Liver (tissue), 9 donors: Measurements from ENCODE around the gene GULP1. TPM values are rescaled to one million over a fixed set of nuclear protein-coding genes. Genes with fewer than 3 reads are reported as not detected.

Experiments
- DNase-seq: peaks from one replicate; pipeline ENCODE4 v3.0.0-alpha.2; 2017; ENCODE audit warnings: low spot score
- H3K27ac ChIP-seq, 2 donors: one replicate each; pipeline ENCODE4 v1.7.0; 2013; ENCODE audit warnings: inconsistent platforms in 2 of 2, low read length in 2 of 2, control low read depth in 1 of 2, low read depth in 1 of 2, mild to moderate bottlenecking in 1 of 2
- H3K27me3 ChIP-seq, 4 donors: one replicate each; pipeline versions ENCODE4 v1.6.1 to v1.7.0; 2013; ENCODE audit warnings: low read length in 3 of 4, inconsistent platforms in 1 of 4, mild to moderate bottlenecking in 1 of 4, moderate library complexity in 1 of 4; ENCODE audit not compliant: control insufficient read depth in 4 of 4, insufficient read depth in 4 of 4
- H3K36me3 ChIP-seq, 4 donors: one replicate each; pipeline versions ENCODE4 v1.6.1 to v1.7.0; 2013; ENCODE audit warnings: low read length in 3 of 4, mild to moderate bottlenecking in 3 of 4, low read depth in 1 of 4, moderate library complexity in 1 of 4; ENCODE audit not compliant: control insufficient read depth in 4 of 4, insufficient read depth in 3 of 4
- H3K4me1 ChIP-seq, 4 donors: one replicate each; pipeline versions ENCODE4 v1.6.1 to v1.7.0; 2013; ENCODE audit warnings: low read length in 3 of 4, mild to moderate bottlenecking in 3 of 4, moderate library complexity in 1 of 4; ENCODE audit not compliant: control insufficient read depth in 4 of 4, insufficient read depth in 4 of 4
- H3K4me3 ChIP-seq, 3 donors: one replicate each; pipeline versions ENCODE4 v1.6.1 to v1.7.0; 2013; ENCODE audit warnings: low read length in 3 of 3, control low read depth in 1 of 3, low read depth in 1 of 3, mild to moderate bottlenecking in 1 of 3
- H3K9ac ChIP-seq, 2 donors: one replicate each; pipeline ENCODE4 v1.7.0; 2013; ENCODE audit warnings: low read length in 2 of 2, mild to moderate bottlenecking in 2 of 2, moderate library complexity in 2 of 2, control low read depth in 1 of 2, low read depth in 1 of 2
- H3K9me3 ChIP-seq, 4 donors: one replicate each; pipeline versions ENCODE4 v1.6.1 to v1.7.0; 2013; ENCODE audit warnings: low read length in 3 of 4; ENCODE audit not compliant: control insufficient read depth in 4 of 4
- HNF4A ChIP-seq, 2 donors: conservative IDR thresholded peaks; 2 replicates each; pipeline ENCODE4 v1.6.1; 2016; ENCODE audit warnings: antibody characterized with exemption in 2 of 2, mild to moderate bottlenecking in 2 of 2
- HNF4G ChIP-seq: IDR thresholded peaks from 2 replicates; pipeline ENCODE4 v1.6.1; 2016; ENCODE audit warnings: antibody characterized with exemption
- JUND ChIP-seq, 2 donors: IDR thresholded peaks; 2 replicates each; pipeline ENCODE4 v1.6.1; 2016; ENCODE audit warnings: antibody characterized with exemption in 2 of 2
- RAD21 ChIP-seq, 2 donors: IDR thresholded peaks; 2 replicates each; pipeline ENCODE4 v1.6.1; 2016; ENCODE audit warnings: antibody characterized with exemption in 2 of 2, mild to moderate bottlenecking in 2 of 2
- TAF1 ChIP-seq: conservative IDR thresholded peaks from 2 replicates; pipeline ENCODE4 v1.6.1; 2016; ENCODE audit warnings: antibody characterized with exemption, mild to moderate bottlenecking
- WGBS: extraction: QIAGEN DNeasy Blood & Tissue Kit; methylation state at CpG from one replicate; pipeline ENCODE4 v1.1.7; 2013; 5-methylcytosine and 5-hydroxymethylcytosine counted together
- polyA plus RNA-seq, 2 donors: library from polyadenylated mRNA; stranded (reverse) in 1 of 2; unstranded in 1 of 2; fragments of 200-250 nt in 1 of 2; fragments of >200 nt in 1 of 2; fragmentation: Nextera tagmentation in 1 of 2; extraction: Ambion mirVana in 1 of 2; gene quantifications; one replicate each; pipeline versions ENCODE4 v1.2.1 to v1.2.3, GENCODE V29; 2013 to 2015
- total RNA-seq, 2 donors: library from RNA; depleted of rRNA; stranded (reverse); fragments of >200 nt; gene quantifications; one replicate each; pipeline ENCODE4 v1.2.3, GENCODE V29; 2014
- TF ChIP-seq, protein P1 (sequence below): fragments of 150-350 bp; IDR thresholded peaks from 2 replicates; pipeline ENCODE4 v1.5.1; 2017; ENCODE audit warnings: improper control_type of control experiment, low read depth, low read length; ENCODE audit not compliant: missing input control
- TF ChIP-seq, protein P2 (sequence below): IDR thresholded peaks from 2 replicates; pipeline ENCODE4 v1.6.1; 2016; ENCODE audit warnings: antibody characterized with exemption
- donor health status: healthy.
- donor health status: healthy.
- donor health status: healthy.
- donor health status: healthy.
- donor health status: healthy.

The GULP1 gene
- total and polyA plus RNA-seq, 4 donors, result 0.53 to 6.9 (median 0.89) TPM

DNA sequence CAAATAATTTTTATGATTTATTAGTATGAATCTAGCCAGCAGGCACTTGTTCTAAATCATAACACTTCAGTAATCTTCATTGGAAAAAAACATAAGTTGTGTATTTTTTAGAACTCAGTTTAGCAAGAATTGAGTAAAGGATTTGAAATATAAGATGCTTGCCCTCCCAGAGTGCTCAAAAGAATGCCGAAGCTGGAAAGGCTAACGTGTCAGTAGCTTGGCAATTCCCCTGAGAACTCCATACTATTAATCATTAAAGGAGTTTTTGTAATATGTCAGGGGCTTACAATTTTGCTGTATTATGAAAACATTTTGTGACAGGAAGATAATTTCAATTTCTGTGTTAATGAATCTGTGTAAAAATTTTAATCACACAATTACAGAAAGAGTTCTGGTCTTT is 122.7 kb downstream of the GULP1 start:
- no peak for DNase-seq
- no peak overlapping the region for H3K4me3 ChIP-seq
- 62% methylated on average over 2 of the region's 2 CpGs for WGBS

DNA sequence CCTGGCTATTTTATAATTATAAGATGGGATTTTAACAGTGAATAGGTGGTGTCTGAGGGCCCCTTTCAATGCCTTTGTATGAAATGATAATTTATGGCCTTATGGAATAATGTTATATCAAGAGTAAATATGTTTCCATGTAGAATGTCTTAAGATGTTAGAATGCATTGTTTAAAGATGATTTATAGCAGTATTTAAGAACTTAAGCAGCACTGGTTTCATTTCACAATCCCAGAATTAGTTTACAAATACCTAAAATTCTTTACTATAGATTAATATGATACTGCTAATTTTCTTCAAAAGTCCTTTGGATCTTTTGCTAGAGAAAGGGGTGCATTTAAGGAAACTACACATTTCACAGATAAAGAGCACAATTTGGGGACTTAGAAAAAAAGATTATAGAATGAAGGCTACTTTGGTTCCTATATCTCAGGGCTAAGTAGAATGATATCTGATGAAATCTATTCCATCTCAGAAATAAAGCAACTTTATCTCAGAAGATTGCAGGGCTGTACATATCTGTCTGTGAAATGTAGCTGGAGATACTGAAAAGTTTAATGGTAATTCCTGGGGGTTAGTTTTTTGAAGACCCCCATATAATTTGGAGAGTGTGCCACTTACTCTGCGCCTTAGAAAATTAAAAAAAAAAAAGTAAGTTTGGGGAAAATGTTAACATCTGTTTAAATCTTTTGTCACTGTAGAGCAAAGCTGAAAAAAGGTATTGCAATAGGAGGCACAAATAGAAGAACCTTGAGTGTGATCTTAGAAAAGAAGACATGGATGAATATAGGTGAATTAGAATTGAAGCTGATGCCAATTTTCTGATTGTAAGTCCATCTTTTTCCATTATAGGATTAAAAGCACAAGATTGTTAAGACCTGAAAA is 123.4 kb downstream of the GULP1 start:
- WGBS, result 97% methylated on average over 1 of the region's 1 CpG

More for the DNA sequence above, 122.7 kb downstream of the GULP1 start:
- Histone ChIP-seq H3K36me3 (no peaks in the 10 kb centered on the region), H3K27me3 (no peaks in the 10 kb centered on the region), H3K27ac (no peak overlapping the region), H3K9me3 (peaks cover 0 to 3% (median 1%) of the 10 kb centered on the region in 4 donors), H3K4me1 (peaks cover 0 to 3% (median 0%) of the 10 kb centered on the region in 4 donors), H3K9ac (no peak overlapping the region)
- TF ChIP-seq TAF1, result no peak
- TF ChIP-seq, protein P1, sequence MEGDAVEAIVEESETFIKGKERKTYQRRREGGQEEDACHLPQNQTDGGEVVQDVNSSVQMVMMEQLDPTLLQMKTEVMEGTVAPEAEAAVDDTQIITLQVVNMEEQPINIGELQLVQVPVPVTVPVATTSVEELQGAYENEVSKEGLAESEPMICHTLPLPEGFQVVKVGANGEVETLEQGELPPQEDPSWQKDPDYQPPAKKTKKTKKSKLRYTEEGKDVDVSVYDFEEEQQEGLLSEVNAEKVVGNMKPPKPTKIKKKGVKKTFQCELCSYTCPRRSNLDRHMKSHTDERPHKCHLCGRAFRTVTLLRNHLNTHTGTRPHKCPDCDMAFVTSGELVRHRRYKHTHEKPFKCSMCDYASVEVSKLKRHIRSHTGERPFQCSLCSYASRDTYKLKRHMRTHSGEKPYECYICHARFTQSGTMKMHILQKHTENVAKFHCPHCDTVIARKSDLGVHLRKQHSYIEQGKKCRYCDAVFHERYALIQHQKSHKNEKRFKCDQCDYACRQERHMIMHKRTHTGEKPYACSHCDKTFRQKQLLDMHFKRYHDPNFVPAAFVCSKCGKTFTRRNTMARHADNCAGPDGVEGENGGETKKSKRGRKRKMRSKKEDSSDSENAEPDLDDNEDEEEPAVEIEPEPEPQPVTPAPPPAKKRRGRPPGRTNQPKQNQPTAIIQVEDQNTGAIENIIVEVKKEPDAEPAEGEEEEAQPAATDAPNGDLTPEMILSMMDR, result no peak

DNA sequence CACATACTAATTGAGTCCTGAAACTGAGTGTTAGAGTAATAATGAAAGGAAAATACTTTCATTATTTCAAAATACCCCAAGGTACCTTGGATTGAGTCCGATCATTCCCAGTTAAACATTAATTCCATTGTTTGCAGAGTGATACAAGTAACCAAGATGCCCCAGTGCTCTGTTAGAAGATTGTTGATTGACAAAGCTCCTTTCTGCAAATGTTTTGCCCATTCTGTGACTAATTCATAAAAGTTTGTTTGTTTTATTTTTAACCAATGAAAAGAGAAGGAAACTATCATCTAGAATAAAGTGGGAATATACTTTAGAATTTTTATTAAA is 124.0 kb downstream of the GULP1 start:
- no peaks in the 10 kb centered on the region for H3K27me3 ChIP-seq
- TF ChIP-seq HNF4A (conservative IDR thresholded peaks at IDR 0.05), result peak; percentile 63 to 66
- no peak for TF ChIP-seq RAD21 (IDR thresholded peaks at IDR 0.05)
- no peak for TF ChIP-seq JUND (IDR thresholded peaks at IDR 0.05)
- peak; percentile 54 for TF ChIP-seq HNF4G
- TF ChIP-seq, protein P1, result no peak
- TF ChIP-seq, protein P2, sequence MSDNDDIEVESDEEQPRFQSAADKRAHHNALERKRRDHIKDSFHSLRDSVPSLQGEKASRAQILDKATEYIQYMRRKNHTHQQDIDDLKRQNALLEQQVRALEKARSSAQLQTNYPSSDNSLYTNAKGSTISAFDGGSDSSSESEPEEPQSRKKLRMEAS, result no peak
- H3K4me1 ChIP-seq, result peaks cover 0 to 3% (median 0%) of the 10 kb centered on the region in 4 donors
- H3K27ac ChIP-seq, result no peak overlapping the region
- no peak for DNase-seq
- 34% methylated on average over 1 of the region's 1 CpG for WGBS
- no peaks in the 10 kb centered on the region for H3K36me3 ChIP-seq
- H3K4me3 ChIP-seq, result no peak overlapping the region
- no peak overlapping the region for H3K9ac ChIP-seq
- peaks cover 0 to 5% (median 3%) of the 10 kb centered on the region in 4 donors for H3K9me3 ChIP-seq

More for the DNA sequence above, 123.4 kb downstream of the GULP1 start:
- Histone ChIP-seq H3K27ac (no peak overlapping the region), H3K4me1 (peaks cover 0 to 3% (median 0%) of the 10 kb centered on the region in 4 donors), H3K4me3 (no peak overlapping the region), H3K9ac (no peak overlapping the region), H3K36me3 (no peaks in the 10 kb centered on the region), H3K27me3 (no peaks in the 10 kb centered on the region), H3K9me3 (peaks cover 0 to 3% (median 1%) of the 10 kb centered on the region in 4 donors)
- no peak for TF ChIP-seq HNF4G
- TF ChIP-seq, protein P1, result no peak
- no peak for TF ChIP-seq HNF4A (conservative IDR thresholded peaks at IDR 0.05)
- DNase-seq, result no peak
